HG03575 (cell line): Measurements from ENCODE around the gene PKNOX2.

Experiments
- ATAC-seq: cut with Tn5 transposase; IDR thresholded peaks from one replicate; pipeline ENCODE4 v1.9.1; 2021; ENCODE audit not compliant: unreplicated experiment, insufficient number of reproducible peaks, low FRiP score; ENCODE audit errors: extremely low read depth

Gene PKNOX2

GRCh38 chr11:125251214-125251545 is 86.6 kb downstream of the PKNOX2 start:
- no peak for ATAC-seq

GRCh38 chr11:125251956-125252355 is 87.4 kb downstream of the PKNOX2 start:
- no peak for ATAC-seq

GRCh38 chr11:125253289-125253688 is 88.7 kb downstream of the PKNOX2 start:
- ATAC-seq = no peak

- ATAC-seq = no peak
Observed at GRCh38 chr11:125253795-125254525, 89.4 kb downstream of the PKNOX2 start.

GRCh38 chr11:125256541-125257189 is 92.1 kb downstream of the PKNOX2 start:
- ATAC-seq = no peak

- no peak for ATAC-seq
Observed at GRCh38 chr11:125257190-125257579, 92.6 kb downstream of the PKNOX2 start.

GRCh38 chr11:125257751-125258150 is 93.2 kb downstream of the PKNOX2 start:
- no peak for ATAC-seq

GRCh38 chr11:125258291-125259032 is 93.9 kb downstream of the PKNOX2 start:
- no peak for ATAC-seq

GRCh38 chr11:125261588-125261987 is 97.0 kb downstream of the PKNOX2 start:
- ATAC-seq = no peak

- ATAC-seq = no peak
Observed at GRCh38 chr11:125262194-125262829, 97.8 kb downstream of the PKNOX2 start.

GRCh38 chr11:125262830-125263218 is 98.3 kb downstream of the PKNOX2 start:
- ATAC-seq = no peak

- ATAC-seq = no peak
Observed at GRCh38 chr11:125263268-125263790, 98.8 kb downstream of the PKNOX2 start.

- ATAC-seq = no peak
Observed at GRCh38 chr11:125264100-125265022, 99.8 kb downstream of the PKNOX2 start.

GRCh38 chr11:125267548-125267947 is 103.0 kb downstream of the PKNOX2 start:
- ATAC-seq = no peak

GRCh38 chr11:125268611-125269010 is 104.1 kb downstream of the PKNOX2 start:
- ATAC-seq = no peak

GRCh38 chr11:125270106-125270505 is 105.6 kb downstream of the PKNOX2 start:
- no peak for ATAC-seq

GRCh38 chr11:125270711-125271110 is 106.2 kb downstream of the PKNOX2 start:
- ATAC-seq = no peak

GRCh38 chr11:125271483-125272091 is 107.0 kb downstream of the PKNOX2 start:
- no peak for ATAC-seq
